Measurements from ENCODE around the gene CASP1. TPM values are rescaled to one million over a fixed set of nuclear protein-coding genes. Genes with fewer than 3 reads are reported as not detected.
"Not testable (repeated sequence)": the region's sequence is repeated elsewhere in the genome, so short reads cannot be mapped to it uniquely, and the experiment has no call there.

CASP1 gene
- 10.1 and 10.6 TPM in 2 replicates for total RNA-seq (2014; rRNA removed; shearing (Covaris generic))
- 3.2 and 3.7 TPM in 2 replicates for polyA plus RNA-seq (2015; cell fraction: cytosol; rRNA removed)
- 2.4 and 6.2 TPM in 2 replicates for polyA plus RNA-seq (2015; cell fraction: nucleus; rRNA removed)

DNA sequence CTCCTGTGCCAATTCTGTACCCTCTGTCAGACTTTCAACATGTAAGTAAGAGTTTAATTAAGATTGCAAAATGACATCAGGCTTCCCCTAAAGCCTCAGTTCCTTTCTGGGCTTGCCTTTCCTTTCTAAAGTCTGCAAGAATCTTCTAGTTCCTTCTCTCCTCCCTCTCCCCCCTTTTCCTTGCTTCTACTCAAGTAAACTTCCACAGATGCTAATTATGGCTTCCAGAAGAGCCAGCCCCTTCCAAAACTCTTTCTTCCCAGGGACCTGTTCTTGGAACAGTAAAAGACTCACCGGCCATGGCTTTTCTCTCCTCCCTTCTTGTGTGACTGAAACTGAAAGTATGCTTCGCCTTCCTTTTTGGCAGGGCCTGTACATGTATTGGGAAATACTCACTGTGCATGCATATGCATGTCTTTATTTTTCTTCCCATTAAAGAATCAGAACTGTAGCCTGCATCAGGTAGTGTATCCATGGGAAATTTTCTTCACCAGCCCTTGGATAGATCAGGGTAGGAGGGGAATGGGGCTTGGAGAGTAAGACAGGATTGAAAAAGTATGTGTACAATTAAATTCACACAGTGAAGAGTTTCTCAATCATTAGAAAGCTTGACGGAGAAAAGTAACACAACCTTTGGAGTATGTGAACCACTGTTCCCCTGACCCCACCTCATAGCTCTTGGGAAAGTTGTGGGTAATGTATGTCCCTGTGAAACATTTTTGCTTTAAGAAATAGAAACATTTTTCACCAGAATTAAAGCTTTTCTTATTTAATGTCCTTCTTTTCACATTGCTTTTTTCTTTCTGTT lies at the start of gene CASP1:
Gene CASP1 (minus strand): TSS at position 332 of the 808 bp plus-strand sequence. CDS start 31 bp downstream, at position 301.
- DNase-seq (ENCODE audit: low read depth) = peak; percentile 54

- DNase-seq (ENCODE audit: low read depth) = no peak
Observed at GRCh38 chr11:105081412-105082150, 46.6 kb upstream of the CASP1 start.

- DNase-seq (ENCODE audit: low read depth) = not testable (repeated sequence)
Observed at GRCh38 chr11:105080171-105080906, 45.4 kb upstream of the CASP1 start.

GRCh38 chr11:105078283-105078682 lies 43.3 kb upstream of the CASP1 start:
- DNase-seq (ENCODE audit: low read depth) = no peak

DNA sequence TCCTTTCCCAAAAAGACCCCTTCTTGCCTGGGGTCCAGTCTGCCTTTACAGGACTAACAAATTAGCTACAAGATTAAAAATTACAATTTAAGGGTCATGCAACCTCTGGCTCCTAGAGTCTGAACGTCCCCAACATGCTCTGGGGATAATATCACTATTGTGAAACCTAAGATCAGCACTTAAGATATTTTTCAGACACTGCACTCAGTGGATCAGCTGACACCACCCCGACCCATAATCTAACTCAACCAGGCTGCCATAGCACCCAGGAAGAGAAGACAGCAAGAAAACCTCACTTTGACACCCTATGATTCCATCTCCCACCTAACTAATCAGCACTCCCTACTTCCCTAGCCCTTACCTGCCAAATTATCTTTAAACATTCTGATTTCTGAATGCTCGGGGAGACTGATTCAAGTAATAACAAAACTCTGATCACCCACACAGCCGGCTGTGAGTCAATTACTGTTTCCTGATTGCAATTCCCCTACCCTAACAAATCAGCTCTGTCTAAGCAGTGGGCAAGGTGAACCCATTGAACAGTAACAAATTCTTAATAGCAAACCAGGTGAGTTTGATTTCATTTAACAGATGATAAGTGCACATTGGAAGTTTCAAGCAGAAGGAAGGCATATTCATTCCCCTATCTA lies 42.3 kb upstream of the CASP1 start:
- DNase-seq (ENCODE audit: low read depth) = not testable (repeated sequence)

GRCh38 chr11:105074166-105074530 lies 39.2 kb upstream of the CASP1 start:
- no peak for DNase-seq (ENCODE audit: low read depth)

DNA sequence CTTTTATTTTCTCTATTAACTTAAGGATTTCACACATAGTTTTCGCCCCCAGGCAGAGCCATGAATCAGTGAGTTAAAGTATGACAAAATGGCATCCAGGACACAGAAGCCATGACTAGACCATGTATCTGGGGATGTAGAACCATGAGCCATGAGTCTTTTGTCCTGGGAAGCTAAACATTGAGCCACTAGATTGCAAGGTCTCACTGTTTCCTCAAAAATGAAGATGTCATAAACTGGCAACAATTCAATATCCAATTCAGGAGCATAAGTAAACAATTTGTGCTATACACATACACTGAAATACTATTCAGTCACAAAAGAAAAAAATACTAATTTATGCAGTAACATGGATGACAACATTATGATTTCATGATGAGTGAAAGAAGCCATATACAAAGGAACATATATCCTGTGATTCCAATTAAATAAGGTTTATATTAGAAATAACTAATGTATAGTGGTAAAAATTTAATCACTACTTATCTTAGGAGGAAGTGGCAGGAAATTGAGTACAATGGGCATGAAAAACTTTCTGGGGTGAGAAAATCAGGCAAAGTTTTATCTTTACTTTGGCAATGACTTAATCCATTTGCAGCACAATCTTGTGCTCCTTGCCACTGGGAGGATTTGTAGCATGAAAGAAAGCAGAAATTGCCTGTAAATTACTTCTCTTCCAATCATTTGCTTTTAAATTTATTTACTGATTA lies 38.7 kb upstream of the CASP1 start:
- DNase-seq (ENCODE audit: low read depth) = no peak

DNA sequence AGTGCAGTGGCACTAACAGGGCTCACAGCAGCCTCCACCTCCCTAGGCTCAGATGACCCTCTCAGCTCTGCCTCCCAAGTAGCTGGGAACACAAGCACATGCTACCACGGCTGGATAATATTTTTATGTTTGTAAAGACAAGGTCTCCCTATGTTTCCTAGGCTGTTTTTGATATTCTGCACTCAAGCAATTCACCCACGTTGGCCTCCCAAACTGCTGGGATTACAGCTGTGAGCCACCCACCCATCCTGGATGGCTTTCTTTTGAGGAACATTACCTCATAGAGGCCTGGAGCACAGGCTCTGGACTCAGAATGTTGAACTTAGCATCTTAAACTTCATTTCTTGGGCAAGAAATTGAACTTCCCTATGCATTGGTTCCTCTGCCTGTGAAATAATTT lies 37.1 kb upstream of the CASP1 start:
- DNase-seq (ENCODE audit: low read depth) = not testable (repeated sequence)

- DNase-seq (ENCODE audit: low read depth) = no peak
Observed at GRCh38 chr11:105071089-105071732, 36.3 kb upstream of the CASP1 start.

GRCh38 chr11:105070306-105070705 lies 35.4 kb upstream of the CASP1 start:
- DNase-seq (ENCODE audit: low read depth) = no peak

DNA sequence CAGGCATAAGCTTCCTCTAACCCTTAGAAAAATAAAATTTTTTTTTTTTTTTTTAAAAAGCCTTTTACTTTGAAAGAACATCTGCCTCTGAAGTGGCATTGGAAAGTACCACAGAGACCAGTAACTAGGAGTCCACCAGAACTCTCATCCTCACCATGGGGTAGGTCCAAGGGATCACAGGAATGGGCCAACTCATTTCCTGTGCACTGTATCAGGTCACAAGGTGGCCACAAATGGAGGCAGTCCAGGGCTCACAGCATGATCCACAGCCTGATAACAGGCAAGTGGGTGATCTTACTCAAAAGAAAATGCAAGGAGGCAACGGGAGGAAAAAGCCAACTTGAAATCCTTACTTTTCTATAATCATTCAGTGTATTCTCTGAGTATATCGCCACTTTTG lies 34.8 kb upstream of the CASP1 start:
- not testable (repeated sequence) for DNase-seq (ENCODE audit: low read depth)

- not testable (repeated sequence) for DNase-seq (ENCODE audit: low read depth)
Observed at GRCh38 chr11:105063245-105063941, 28.4 kb upstream of the CASP1 start.

DNA sequence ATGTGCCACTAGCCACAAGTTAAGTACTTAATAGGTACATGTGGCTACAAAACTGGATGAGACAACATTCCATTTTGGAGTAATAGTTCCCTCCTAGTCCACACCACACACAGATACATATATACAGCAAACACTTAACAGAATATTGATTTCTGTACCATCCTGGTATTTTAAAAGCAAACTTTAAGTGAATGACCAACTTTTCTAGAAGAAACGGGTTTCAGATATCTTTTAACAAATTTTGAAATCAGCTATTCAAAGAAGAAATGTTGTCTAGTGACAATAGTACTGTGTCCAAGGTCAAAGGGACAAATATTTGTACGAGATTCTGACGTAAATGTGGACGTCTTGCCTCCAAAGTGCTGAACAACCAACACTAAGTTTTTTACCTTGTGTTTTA lies 22.5 kb upstream of the CASP1 start:
- DNase-seq (ENCODE audit: low read depth) = no peak

DNA sequence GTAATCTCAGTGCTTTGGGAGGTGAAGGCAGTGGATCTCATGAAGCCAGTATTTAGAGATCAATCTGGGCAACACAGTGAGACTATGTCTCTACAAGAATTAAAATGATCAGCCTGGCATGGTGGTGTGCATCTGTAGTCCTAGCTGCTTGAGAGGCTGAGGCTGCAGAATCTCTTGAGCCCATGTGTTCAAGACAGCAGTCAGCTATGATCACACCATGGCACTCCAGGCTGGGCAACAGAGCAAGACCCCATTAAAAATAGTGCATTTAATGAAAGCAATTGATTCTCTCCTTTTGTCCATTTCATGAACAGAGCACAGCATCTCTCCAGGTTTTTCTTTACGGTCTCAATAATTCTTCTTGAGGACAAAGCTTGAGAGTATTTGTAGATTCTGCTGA lies 21.5 kb upstream of the CASP1 start:
- DNase-seq (ENCODE audit: low read depth) = no peak

- no peak for DNase-seq (ENCODE audit: low read depth)
Observed at GRCh38 chr11:105054723-105055493, 20.0 kb upstream of the CASP1 start.

DNA sequence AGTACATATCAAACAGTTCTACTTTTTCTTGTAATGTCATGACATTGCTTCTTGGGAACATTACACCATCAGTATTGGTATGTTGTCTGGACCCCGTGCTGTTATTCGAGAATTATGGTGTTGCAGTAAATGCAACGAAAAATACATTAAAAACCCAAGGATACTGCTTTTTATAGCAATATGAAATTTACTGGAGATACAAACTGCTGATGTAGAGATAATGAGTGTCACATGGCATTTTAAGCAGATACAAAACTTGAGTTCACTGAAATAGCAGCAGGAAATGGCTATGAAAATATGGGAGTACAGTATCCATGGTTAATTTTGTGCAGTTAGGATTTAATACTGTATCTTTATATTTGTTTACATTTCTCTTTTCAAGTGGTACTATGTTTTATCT lies 17.5 kb upstream of the CASP1 start:
- DNase-seq (ENCODE audit: low read depth) = no peak

DNA sequence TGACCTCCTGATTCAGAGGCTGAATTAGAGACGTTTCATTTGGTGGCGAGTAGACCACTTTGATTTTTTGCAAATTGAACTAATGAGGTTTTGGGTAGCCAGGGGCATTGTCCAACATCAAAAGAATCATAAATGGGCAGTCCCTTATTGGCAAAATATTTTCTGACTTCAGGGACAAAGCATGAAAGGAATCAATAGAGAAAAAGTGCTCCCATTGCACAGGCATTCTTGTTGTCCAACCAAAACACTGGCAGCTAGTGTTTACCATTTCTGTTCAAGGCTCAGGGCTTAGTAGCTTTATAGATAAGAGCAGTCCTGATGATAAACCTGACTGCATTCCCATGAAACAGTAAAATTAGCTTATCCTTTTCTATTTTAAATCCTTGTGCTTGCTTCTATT lies 16.6 kb upstream of the CASP1 start:
- no peak for DNase-seq (ENCODE audit: low read depth)

- DNase-seq (ENCODE audit: low read depth) = no peak
Observed at GRCh38 chr11:105049481-105049880, 14.5 kb upstream of the CASP1 start.

All from HT1080 (cell line).